Activated naive CD4-positive, alpha-beta T cell (primary cell): ENCODE measurements around the gene CSF1R.

ENCODE experiments used
- DNase-seq, 4 experiments: peaks; one replicate each; lab custom pipeline; 2025; lab: John Stamatoyannopoulos, UW

The CSF1R gene

DNA sequence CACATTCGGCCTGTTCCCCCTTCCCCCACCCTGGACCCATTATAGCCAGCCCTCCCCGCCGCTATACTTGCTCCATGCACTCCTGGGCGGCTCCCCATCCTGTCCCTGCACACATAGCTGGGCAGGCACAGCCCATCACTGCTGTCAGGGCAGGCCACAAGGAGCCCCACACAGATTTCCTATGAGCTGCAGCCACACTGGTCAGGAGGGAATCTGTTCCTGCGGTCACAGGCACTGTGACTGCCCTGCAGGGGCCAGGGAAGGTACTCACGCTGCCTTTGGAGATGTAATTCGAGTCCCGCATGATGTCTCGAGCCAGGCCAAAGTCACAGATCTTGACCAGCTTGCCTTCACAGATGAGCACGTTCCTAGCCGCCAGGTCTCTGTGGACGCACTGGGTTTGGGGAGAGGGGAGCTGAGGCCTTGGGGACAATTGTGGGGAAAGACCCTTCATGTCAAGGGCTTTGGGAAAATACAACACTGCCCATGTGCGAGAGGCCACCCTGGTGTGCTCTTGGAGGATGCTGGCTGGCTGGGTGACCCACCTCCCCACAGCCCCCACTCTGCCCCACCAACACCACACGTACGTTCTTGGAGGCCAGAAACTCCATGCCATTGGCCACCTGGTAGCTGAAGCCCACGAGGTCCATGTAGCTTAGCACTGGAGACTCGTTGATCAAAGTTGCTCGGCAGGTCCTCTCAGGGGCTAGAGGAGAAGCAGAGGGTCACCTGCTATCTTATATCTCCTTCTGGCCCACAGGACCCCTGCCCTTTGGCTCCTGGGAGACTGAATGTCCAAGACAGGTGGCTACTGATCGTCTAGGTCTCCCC lies 34.5 kb upstream of the CSF1R start:
- DNase-seq, result no peak

DNA sequence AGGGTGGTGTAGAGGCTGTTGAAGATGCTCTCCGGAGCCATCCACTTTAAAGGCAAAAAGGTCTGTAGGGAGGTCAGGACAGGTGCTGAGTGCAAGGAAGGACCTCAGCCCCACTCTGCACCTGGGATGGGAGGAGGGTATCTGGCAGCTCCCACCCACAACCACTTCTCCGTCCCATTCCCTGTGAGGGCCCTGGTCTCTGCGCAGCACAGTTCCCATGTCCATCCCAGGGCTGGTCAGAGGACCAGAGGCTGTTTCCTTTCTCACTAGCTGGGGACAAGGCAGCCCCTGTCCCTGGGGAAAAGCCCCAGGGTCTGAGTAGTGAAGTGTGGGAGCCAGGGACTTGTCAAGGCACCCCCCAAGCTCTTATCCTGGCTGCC lies 33.7 kb upstream of the CSF1R start:
- DNase-seq, result no peak

DNA sequence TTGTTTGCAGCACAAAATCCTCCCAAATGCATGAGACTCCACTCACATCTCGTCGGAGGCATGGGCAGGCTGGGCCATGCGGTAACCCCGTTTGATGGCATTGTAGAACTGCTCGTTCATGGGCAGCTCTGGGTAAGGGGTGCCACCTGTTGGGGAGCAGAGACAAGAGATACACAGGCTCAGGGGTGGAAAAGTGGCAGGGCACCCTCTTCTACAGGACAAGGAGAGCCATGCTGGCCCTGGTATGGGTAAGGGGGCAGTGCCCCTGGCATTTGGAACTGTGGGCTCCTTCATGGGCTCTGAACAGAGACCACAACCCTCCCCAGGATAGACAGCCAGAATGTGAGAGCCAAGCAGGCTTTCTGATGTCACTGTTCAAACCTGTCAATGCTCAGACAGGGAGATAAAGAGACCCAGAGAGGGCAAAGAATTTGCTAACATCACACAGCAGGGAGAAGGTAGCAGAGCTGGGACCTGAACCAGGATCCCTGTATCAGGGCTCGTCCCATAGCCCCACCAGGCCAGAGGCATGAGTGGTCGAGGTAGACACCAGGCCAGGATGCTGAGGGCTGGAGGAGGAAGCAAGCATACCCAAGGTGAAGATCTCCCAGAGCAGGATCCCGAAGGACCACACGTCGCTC lies 33.2 kb upstream of the CSF1R start:
- no peak for DNase-seq

DNA sequence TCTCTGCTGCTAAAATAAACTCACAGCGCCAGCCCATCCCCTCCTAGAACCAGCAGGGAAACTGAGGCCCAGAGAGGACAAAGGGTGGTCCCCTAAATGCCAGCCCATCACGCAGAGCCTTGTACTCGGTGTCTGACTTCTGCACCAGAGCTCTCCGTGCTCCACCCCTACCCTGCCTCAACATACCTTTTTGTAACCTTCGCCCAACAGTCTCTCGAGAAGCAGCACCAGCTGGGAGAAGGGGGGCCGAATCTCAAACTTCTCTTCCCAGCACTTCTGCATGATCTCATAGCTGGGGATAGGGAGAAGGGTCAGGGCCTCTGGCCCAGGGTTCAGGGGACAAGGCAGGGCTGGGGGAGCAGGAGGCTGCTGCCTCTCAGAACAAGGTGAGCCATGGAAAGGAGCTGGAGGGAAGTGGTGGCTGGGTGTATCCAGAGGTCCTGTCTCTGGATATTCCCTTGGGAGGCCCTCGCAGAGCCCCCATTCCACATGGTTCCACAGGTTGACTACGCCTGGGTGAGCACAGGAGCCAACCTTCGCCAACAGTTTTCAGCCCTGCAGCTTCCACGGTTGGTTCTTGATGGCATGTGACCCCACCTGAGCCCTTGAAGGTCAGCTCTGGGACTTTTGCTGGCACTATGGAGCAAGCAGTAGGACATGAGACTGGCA lies 32.3 kb upstream of the CSF1R start:
- no peak for DNase-seq

DNA sequence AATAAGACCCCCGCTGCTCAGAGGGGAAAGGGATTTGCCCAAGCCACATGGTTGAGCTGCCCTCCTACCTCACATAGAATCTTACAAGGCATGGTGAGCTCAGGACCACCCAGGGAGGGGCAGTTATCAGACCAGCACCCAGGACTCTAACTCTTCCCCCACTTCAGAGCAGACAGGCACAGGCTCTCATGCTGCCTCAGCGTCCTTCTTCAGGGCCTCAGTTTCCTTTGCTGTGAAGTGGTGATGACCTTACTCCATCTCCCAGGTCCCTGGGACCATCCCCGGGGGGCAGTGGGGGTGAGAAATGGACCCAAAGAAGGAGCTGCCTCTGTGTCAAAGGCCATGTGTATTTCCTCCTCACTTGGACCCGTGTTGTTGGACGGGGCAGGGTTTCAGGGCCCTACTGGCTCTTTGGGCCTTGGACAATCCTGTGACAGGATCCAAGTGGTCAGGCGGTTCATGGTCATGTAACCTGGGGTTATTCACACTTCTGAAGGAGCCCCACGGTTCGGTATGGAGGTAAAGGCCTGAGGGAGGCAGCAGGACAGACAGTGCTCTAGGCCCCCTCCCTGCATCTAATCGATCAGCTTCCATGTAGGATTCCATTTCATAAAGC lies 31.7 kb upstream of the CSF1R start:
- no peak for DNase-seq

DNA sequence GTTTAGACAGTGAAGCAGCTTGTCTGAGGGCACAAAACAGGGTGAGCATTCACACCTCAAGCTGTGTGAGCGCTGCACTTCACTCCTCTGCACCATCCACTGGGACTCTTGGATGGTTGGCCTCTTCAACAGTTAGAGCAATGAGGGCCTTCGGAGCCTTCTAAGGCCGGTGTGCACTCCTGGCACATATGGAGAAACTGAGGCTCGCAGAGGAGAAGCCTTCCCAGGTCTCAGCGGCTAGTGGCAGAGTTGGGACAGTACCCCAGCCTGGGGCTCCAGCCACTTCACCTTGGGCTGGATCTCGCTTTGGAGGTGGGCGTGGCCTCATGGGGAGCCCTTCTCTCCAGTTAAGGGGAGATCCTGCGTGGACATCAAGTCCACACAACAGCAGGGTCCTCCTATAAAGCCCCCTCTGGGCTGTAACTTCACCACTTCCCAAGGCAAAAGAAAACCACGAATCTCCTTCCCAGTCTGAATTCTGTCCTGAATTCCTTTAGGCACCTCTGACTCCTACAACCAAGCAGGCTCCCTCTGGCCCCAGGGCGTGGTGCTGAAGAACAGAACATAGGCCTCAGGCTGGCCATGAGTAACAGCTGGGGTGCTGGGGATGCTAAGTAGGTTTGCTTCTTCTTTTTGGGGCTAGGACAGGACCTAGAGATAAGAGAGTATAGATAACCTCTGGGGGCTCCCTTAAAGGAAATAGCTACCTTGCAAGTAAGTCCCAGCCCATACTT lies 30.5 kb upstream of the CSF1R start:
- DNase-seq, result no peak

DNA sequence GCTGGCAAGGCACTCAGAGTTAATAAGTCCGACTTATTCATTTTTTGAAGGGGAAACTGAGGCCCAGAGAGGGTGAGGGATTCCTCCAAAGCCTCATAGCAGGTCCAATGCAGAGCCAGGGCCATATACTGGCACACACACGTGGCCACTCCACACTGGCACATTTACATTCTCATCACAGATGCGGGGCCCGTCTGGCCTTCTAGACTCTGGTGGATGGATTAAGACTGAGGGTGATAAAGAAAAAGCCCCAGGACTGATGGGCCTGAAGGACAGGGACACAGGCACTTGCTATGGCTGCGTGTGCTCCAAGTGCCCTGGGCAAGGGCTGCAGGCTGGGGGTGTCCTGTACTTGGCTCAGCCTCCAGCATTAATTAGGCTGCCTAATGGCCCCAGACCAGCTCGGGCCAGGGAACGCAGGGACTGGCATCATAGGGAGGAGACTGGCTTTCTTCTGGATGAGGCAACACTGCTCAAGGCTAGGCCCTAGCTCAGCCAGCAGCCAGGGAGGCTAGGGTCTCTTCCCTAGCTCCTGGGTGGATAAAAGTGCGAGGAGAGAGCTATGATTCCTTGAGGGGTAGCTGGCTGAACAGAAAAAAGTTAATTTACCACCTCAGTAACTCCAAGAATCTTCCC lies 28.5 kb upstream of the CSF1R start:
- no peak for DNase-seq

DNA sequence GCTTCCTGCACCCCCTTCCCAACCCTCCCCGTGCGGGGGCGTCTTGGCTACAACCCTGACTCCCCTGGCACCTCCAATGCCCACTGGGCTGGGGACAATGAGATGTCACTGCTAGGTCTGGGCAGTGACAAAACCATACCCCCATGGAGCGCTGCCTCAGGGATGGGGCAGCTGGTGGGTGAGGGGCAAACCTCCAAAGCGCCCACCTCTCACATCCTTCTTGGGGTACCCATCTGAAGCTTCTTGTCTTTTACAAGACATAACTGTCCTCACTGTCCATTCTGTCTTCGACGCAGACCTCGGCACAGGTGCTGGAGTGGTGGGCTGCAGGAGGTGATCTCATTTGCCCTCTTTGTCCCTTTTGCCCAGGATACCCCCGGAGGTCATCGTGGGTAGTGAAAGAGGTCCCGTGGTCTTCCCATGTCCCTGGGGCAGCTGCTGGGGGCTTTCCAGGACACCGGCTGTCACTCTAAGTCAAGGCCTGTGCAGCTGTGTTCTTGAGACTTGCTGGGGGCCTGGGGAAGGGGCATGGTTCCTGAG lies 27.8 kb upstream of the CSF1R start:
- DNase-seq, result no peak

DNA sequence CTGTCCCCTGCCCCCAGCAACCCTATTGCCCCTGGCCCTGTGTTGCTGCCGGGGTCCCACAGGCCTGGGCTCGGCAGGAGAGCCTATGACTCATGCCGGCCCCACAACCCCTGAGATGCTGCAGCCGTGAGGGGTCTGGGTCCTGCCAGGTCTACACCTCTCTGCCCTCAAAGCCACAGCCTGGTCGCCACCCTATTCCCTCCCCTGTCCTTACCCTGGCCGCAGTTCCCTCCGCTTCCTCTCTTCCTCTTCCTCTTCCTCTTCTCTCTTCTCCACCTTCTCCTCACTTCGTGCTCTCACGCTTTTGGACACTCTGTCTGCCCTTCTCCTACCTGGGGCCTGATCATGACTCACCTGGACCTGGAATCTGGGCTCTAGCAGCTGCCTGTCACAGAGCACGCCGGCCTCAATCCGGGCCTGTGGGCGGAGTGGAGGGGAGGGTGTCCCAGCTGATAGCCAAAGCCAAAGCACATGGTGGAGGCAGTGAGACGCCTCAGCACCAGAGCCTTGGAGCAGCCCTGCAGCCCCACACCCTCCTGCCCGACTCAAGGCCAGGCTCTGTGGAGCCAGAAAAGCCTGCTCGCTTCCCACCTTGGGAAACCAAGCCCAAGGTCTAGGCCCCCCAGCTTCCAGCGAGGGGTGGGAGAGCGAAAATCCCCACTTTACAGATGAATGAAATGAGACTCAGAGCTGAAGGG lies 26.8 kb upstream of the CSF1R start:
- no peak for DNase-seq

DNA sequence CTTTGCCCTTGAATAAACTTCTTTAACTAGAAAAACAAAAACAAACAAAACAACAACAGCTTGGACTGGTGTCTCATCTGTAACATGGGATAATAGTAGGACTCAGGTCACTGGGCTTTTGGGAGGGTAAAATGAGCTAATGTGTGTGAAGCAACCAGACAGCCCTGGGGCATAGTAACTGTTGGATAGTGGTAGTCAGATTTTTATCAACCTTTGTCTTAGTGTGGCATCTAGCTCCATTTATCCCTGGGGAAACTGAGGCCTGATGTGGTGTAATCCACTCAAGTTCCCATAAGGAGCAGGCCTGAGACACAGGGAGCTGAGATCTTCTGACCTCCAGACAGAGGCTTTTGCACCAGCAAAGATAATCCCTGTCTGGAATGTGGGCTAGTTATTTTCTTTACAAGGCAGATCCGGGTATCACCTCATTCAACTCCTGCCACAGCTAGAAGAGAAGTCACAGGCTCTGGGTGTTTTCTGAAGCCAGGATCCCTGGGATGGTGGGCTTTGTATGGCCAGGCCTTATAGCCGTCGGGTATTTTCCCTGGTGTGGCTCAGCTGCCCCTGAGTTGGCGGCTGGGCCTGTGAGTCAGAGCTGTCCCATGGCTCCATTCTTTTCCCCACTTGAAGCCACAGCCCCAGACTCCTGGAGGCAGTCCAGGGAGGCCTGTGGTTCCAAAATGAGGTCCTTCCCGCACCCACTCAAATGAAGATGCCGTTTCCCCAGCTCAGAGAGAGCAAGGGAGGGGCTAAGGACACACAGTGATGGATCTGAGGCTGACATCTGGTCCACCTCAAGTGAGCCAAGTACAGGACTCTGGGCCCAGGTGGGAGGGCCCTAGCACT lies 26.1 kb upstream of the CSF1R start:
- DNase-seq, result no peak

DNA sequence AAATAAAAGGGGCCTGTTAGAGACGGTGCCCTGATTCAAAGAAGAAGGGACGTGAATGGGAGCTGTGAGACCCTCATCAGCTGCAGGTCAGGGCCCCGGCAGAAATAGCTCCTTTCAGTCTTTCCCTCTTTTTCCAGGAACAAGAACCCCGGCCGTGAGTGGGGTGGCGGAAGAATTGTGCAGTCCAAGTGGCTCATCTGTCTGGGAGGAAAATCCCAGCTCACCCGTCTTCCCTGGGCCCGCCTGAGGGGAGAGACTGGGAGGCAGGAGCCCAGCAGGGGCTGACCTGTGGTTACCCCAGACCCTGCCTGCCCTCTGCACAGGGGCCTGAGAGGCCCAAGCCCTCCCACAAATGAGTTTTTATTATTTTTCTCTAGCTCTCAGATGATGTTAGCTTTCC lies 24.8 kb upstream of the CSF1R start:
- DNase-seq, result no peak

DNA sequence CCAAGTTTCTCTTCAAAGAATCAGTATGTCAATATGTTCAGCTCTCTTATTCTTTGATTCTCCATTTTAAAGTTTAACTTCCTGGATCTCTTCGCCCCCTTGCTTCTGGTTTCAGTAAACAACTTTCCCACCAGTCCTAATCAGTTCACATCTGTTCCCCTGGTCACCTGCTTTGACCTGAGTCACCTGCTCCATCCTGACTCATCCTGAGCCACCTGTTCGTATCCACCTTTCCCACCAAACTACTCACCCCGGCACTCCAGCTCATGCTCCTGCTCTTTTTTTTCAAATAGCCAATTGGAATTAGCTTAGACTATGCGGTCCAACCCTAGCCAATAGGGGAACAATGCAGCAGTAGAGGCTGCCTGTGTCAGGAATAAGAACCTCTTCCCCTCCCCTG lies 23.6 kb upstream of the CSF1R start:
- no peak for DNase-seq

DNA sequence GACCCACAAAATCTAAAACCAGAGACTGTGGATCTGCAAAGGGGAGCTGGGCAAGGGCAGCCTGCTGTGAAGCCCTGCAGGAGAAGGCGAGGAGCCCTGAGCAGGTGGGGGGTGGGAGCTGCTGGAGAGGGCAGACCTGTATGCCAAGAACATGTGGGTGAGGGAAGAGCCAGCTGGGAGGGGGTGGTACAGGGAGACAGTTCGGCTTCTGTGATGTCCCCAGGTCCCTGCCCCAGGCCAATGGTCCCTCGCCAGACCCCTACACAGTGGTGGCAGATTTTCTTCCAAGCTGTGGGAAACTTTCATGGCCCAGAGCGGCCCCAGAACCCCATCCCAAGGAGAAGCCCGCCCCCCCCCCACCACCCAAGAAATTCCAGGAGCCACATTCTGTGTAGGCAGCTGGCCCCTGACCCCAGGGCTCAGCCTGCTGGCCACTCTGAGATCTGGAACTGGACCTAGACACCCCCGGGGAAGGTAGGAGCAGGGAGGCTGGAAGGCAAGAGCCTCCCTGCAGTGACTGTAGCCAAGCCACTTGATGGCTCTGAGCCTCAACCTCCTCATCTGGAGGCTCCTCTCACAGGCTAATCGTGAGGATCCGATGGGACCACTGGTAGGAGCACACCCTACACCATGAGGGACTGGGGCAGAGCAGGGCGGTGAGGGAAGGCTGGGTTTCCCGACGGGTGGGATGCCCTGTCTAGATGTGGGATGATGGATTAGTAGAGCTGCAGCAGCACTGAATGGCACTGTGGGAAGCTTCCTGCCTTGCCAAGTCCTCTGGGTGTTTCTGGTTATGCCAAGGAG lies 22.6 kb upstream of the CSF1R start:
- no peak for DNase-seq

DNA sequence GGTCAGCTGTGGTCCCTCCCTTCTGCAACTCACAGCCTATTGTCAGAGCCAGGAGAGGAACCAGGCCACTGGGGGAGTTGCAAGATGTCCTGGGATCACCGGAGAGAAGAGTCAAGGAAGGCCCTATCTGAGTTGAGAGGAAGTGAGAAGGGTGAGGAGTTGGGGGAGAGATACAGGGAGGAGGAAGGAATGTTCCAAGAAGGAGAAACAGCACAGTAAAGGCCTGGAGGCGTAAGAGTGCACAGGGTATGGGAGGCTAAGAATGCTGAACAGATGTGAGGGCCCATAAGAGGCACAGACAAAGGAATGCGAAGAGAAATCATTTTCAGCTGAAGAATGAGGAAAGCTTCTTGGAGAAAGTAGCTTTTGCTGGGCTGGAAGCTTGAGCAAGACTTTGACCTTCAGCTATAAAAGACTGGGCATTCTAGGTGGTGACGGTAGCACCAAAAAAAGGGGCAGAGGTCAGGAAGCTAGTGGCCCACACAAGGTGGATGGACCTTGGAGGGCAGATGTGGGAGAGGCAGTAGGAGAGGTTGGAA lies 21.6 kb upstream of the CSF1R start:
- DNase-seq, result no peak

DNA sequence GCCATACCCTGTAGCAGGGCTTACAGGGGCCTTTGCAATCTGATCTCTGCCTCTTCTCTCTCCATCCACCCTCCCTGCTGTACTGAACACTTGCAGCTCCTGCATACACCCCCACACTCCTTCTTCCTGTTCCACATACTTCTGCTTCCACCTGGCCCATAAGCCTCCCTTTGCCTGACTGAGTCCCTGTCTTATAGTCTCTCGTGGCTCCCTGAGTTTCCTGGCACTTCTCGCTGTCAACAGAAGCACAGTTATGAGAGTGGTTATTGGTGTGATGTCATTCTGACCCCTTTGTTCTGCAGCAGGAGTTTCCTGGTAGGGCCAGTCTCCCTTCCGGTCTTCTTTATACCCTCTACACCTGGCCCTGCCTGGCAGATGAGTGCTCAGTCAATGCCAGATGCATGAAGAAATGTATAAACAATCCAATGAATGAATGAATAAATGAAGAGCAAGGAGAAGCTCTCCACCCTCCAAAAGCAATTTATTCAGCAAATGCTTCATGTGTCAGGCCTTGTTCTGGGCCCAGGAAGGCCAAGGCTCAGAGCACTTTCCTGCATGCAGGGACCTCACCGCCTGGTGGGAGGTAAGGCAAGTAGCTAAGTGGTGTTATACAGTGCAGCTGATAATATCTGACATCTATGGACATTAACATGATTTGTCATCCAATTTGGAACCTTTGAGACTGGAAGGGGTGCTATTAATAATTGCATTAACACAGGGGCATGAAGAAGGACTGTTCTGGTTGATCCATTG lies 20.5 kb upstream of the CSF1R start:
- no peak for DNase-seq

DNA sequence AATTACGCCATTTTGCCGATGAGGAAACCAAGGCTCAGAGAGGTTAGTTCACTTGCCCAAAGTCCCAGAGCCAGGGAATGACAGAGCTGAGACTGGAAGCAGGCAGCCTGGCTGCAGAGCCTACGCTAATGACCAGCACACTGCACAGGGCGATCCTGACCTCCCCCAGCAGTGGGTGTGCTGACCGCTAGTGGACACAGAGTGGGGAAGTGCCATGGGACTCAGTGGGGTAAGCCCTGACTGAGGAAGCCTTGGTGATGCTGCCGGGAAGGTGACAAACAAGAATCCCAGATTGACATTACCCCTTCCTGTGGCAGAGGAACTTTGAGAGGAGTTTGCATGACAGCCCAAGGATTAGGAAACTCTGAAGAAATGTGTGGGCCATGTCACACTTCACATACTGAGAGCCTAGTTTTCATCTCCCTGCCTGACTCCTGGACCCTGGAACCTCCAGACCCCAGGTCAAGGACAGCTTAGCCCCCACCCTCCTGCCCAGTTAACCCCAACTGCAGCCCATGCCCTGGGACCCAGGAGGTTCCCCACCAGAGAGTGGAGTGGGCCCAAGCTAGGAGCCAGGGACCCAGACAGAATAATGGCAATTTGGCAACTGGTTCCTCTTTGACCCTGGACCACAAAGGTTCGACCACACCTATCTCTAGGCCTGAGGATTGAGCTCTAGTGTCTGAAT lies 19.7 kb upstream of the CSF1R start:
- no peak for DNase-seq

DNA sequence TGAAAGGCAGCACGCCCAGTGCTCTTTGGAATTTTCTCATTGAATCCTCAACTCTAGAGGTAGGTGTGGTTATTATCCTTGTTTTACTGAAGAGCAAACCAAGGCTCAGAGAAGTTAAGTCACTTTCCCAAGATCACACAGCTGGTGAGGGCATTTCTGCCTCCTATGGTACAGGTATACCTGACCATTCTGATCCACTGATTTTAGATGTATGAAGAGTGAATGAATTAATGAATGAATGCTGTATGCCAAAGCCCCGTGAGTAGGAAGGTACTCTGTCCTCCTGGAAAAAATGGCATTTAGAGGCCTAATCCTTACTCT lies 18.2 kb upstream of the CSF1R start:
- no peak for DNase-seq
